Muscle layer of colon (tissue), 2 donors: ENCODE measurements around the gene SGCD.

Experiments used
- H3K27ac ChIP-seq: one replicate; pipeline ENCODE4 v1.7.0; 2013; ENCODE audit warnings: low read depth, mild to moderate bottlenecking, low read length, moderate library complexity
- H3K27me3 ChIP-seq, 2 donors: one replicate each; pipeline ENCODE4 v1.7.0; 2013; ENCODE audit warnings: low read length in 2 of 2, mild to moderate bottlenecking in 2 of 2; ENCODE audit not compliant: insufficient read depth in 2 of 2, control insufficient read depth in 1 of 2
- H3K36me3 ChIP-seq: one replicate; pipeline ENCODE4 v1.7.0; 2013; ENCODE audit warnings: mild to moderate bottlenecking, low read length; ENCODE audit not compliant: insufficient read depth
- H3K4me1 ChIP-seq: one replicate; pipeline ENCODE4 v1.7.0; 2013; ENCODE audit warnings: mild to moderate bottlenecking, low read length; ENCODE audit not compliant: insufficient read depth
- H3K4me3 ChIP-seq, 2 donors: one replicate each; pipeline ENCODE4 v1.7.0; 2013; ENCODE audit warnings: low read length in 2 of 2, low read depth in 1 of 2, mild to moderate bottlenecking in 1 of 2, moderate library complexity in 1 of 2
- H3K9ac ChIP-seq: one replicate; pipeline ENCODE4 v1.7.0; 2013; ENCODE audit warnings: low read length
- H3K9me3 ChIP-seq: one replicate; pipeline ENCODE4 v1.7.0; 2013; ENCODE audit warnings: mild to moderate bottlenecking, low read length
- donor health status: abdominal sarcoma.
- donor health status: Adenocarcinoma of cecum.

Gene SGCD

DNA sequence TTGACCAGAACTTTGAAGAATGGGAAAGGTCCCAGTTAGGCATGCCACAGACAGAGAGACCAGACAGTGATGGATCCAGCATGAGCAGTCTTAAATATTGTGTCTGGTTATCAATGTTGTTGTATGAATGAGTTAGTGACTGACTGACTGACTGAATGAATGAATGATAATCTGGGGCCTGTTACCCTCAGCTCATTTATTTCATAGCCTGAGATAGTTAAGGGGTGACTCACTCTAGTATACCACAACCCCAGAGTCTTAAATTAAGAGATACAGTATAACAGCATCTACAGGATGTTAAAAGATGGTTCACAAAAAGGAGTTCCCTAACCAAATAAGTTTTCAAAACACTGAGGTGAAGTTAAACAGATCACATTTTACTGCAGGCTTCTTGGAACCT is 133.5 kb downstream of the SGCD start:
- H3K4me3 ChIP-seq = no peak overlapping the region
- no peaks in the 10 kb centered on the region for H3K27me3 ChIP-seq
- H3K9ac ChIP-seq = no peak overlapping the region
- H3K9me3 ChIP-seq = no peaks in the 10 kb centered on the region
- H3K36me3 ChIP-seq = no peaks in the 10 kb centered on the region
- H3K4me1 ChIP-seq = no peaks in the 10 kb centered on the region
- no peak overlapping the region for H3K27ac ChIP-seq

DNA sequence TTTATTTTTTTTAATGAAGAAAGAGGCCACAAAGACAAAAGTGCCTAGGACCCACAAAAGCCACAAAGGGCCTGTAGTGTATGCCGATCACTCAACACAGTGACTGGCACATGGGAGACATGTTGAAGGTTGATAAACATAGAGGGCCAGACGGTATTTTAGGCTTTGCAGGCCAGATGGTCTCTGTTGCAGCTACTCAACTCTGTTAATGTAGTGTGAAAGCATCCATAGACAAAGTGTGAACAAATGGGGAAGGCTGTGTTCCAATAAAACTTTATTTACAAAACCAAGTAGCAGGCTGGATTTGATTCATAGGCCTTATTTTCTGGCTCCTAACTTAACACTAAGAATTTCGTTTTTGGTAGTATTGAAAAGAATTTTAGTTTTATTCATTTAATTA is 139.9 kb downstream of the SGCD start:
- no peaks in the 10 kb centered on the region for H3K27me3 ChIP-seq
- H3K9me3 ChIP-seq = no peaks in the 10 kb centered on the region
- no peaks in the 10 kb centered on the region for H3K36me3 ChIP-seq
- H3K4me1 ChIP-seq = no peaks in the 10 kb centered on the region
- H3K9ac ChIP-seq = no peak overlapping the region
- no peak overlapping the region for H3K4me3 ChIP-seq
- no peak overlapping the region for H3K27ac ChIP-seq

DNA sequence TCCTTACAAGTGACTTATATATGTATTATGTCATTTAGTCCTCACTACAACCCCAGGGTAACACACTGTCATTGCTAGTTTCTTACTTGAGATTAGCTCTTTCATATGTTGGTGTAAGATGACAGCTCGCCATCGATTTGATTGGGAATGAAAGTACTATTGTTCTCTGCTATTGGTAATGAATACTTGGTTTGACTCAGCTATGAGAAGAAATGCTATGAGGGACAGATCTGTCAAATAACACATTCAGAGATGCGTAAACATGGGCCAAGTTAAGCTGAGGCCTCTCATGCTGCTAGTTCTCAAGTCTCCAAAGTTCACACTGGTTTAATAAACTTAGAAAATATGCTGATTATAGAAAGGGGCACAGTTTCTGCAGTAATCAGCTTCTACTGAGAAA is 142.7 kb downstream of the SGCD start:
- H3K36me3 ChIP-seq = no peaks in the 10 kb centered on the region
- peaks cover 18% of the 10 kb centered on the region for H3K4me1 ChIP-seq
- no peak overlapping the region for H3K9ac ChIP-seq
- H3K4me3 ChIP-seq = no peak overlapping the region
- H3K9me3 ChIP-seq = no peaks in the 10 kb centered on the region
- no peak overlapping the region for H3K27ac ChIP-seq
- H3K27me3 ChIP-seq = no peaks in the 10 kb centered on the region

DNA sequence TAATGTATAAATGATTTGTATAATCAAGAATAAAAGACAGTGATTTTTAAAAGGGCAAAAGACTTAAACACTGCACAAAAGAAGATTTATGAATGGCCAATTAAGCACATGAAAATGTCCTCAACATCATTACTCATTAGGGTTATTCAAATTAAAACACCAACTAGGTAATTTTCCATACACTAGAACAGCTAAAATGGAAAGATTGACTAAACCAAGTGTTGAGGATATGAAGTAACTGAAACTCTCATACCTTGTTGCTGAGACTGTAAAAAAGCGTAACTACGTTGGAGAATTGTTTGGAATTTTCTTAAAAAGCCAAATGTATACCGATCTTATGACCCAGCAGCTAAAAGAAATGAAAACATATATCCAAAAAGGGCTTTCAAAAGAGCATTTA is 144.9 kb downstream of the SGCD start:
- no peaks in the 10 kb centered on the region for H3K27me3 ChIP-seq
- no peak overlapping the region for H3K9ac ChIP-seq
- no peak overlapping the region for H3K4me3 ChIP-seq
- H3K4me1 ChIP-seq = peaks cover 38% of the 10 kb centered on the region
- H3K27ac ChIP-seq = no peak overlapping the region
- no peaks in the 10 kb centered on the region for H3K9me3 ChIP-seq
- no peaks in the 10 kb centered on the region for H3K36me3 ChIP-seq

DNA sequence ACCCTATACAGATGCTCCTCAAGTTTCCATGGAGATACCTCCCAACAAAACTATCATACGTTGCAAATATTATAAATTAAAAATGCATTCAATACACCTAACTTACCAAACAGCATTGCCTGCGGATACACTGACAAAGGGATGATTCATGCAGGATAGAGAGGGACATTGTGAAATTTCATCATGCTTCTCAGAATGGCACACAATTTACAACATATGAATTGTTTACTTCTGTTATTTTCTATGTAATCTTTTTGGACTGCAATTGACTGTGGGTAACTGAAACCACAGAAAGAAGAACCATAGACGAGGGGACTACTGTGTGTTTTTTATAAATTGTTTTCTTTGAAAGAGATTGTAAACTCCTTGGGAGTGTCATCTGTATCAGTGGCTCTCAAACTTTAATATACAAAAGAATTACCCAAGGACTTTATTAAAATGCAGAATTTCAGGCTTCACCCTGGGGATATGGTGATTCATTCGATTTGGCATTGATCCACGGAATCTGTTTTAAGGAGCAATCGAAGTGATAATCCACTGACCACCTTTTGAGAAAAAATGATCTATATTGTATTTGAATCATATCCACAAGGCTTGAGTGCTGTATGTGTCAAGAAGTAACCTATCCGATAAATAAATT is 146.4 kb downstream of the SGCD start:
- H3K4me1 ChIP-seq = peaks cover 38% of the 10 kb centered on the region
- no peak overlapping the region for H3K27ac ChIP-seq

DNA sequence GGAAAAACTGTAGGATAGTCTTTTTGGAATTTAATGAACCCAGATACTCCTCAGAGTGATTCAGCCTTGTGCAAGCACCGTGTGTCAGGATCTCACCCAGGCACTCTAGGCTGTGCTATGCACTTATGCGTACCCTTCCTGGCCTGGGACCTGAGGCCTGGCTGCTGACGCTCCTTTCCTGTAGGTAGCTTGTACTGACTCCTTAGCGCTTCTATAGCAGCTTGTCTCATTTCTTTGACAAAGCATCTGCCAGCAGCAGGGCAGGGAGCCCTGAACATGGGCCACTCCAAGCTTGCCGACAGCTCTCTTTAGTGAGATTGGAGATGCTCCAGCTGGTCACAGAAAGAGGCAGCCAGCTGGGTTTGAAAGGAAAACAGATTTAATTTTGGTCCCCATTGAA is 147.3 kb downstream of the SGCD start:
- Histone ChIP-seq H3K27ac (no peak overlapping the region), H3K9ac (no peak overlapping the region), H3K36me3 (no peaks in the 10 kb centered on the region), H3K9me3 (no peaks in the 10 kb centered on the region), H3K4me3 (no peak overlapping the region), H3K4me1 (peaks cover 38% of the 10 kb centered on the region), H3K27me3 (no peaks in the 10 kb centered on the region)

More for the DNA sequence above, 146.4 kb downstream of the SGCD start:
- H3K27me3 ChIP-seq = no peaks in the 10 kb centered on the region
- H3K36me3 ChIP-seq = no peaks in the 10 kb centered on the region
- no peak overlapping the region for H3K9ac ChIP-seq
- no peak overlapping the region for H3K4me3 ChIP-seq
- H3K9me3 ChIP-seq = no peaks in the 10 kb centered on the region

DNA sequence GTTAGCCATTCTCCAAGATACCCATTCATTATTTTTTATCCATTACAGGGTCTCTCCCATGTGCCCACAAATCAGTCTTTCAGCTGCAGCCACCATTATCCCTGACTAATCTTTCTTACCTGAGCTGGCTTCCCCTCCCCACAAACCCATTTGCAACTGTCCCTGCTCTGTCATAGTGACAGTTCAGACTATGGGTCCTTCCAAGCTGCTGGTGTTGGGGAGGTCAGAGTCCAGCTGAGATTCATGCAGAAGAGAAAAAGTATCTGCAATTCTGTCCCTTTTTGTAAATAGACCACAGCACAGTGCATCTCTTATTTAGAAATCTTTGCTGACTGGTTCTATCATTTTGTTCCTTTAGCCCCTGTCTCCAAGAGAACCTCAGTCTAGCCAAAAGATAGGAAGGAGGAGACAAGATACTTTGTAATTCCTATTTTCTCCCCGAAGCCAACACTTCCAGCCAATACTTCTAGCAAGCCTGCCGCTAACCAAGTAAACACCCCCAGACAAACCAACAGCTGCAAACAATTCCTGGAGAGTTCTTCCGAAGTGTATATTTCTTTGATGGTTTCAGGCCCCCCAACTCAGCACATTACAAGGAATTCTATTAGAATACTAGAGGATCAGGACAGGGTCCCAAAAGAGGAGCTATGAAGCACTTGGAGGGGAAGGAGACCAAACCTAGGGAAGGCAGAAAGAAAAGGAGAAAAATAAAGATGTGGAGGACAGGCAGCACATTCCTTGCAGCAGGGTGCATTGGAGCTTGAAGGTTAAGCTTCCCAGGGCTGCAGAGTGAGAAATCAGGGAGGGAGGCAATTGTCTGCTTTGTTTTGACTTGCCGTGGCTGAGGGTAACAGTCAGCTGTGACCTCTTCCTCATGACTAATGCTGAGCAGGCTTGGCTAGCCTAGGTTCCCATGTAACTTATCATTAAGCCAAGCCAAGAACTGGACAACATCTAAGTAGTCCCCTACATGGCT is 148.5 kb downstream of the SGCD start:
- Histone ChIP-seq H3K9me3 (no peaks in the 10 kb centered on the region), H3K9ac (no peak overlapping the region), H3K27ac (no peak overlapping the region), H3K4me3 (no peak overlapping the region), H3K4me1 (peaks cover 38% of the 10 kb centered on the region), H3K27me3 (no peaks in the 10 kb centered on the region), H3K36me3 (no peaks in the 10 kb centered on the region)

DNA sequence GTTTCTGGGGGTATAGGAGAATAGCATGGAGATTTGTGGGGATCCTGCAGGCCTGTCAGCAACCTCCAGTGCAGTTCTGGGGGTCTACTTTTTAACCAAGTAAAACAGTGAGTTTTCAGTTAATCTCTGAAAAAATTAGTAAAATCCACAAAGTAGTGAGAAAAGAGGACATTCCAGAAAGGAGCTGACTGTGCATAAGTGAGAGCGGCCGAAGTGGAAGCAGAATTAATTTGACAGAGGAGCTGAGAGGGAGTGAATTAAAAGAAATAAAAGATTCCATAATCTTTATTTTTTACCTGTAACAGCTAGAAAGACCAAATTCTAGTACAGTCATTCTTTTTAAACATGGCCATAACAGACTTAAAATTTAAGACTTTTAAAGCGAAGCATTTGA is 149.2 kb downstream of the SGCD start:
- H3K4me1 ChIP-seq = peaks cover 38% of the 10 kb centered on the region
- no peak overlapping the region for H3K27ac ChIP-seq
- no peak overlapping the region for H3K9ac ChIP-seq
- no peaks in the 10 kb centered on the region for H3K9me3 ChIP-seq
- H3K36me3 ChIP-seq = no peaks in the 10 kb centered on the region
- no peak overlapping the region for H3K4me3 ChIP-seq
- H3K27me3 ChIP-seq = no peaks in the 10 kb centered on the region

DNA sequence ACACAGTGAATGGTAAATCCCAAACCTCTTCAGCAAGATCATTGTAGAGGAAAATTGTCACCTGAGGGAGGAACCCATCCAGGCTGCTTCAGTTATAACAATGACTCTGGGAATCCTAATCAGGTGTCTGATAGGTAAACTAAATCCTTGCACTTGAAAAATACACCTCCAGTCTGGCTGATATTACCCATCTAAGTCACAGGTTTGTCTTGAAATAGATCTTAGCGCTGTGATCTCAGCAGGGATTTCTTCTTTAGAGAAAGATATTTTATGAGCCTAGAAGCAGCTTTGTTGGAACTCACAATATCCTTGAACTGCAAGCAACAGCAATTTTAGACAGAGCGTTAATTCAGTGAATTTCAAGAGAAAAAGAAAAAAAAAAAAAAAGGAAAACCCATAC is 149.7 kb downstream of the SGCD start:
- H3K36me3 ChIP-seq = no peaks in the 10 kb centered on the region
- no peak overlapping the region for H3K9ac ChIP-seq
- H3K27me3 ChIP-seq = no peaks in the 10 kb centered on the region
- peaks cover 38% of the 10 kb centered on the region for H3K4me1 ChIP-seq
- no peak overlapping the region for H3K27ac ChIP-seq
- H3K4me3 ChIP-seq = no peak overlapping the region
- no peaks in the 10 kb centered on the region for H3K9me3 ChIP-seq

DNA sequence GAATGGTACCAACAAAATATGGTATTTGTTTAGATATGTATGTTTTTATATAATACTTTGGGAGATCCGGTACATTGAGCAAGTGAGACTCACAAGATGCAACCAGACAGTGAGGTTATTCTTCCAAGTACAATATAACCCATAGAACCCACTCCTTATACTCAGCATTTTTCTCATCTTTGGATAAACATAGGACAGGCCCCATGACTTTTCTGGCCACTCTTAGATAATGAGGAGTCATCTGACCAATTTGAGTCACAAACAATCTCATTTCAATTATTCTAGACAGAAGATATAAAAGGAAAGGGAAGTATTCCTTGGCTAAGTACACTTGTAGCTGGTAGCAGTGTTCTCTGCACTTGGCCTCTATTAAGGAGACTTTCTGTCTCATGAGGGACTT is 150.2 kb downstream of the SGCD start:
- Histone ChIP-seq H3K27me3 (no peaks in the 10 kb centered on the region), H3K36me3 (no peaks in the 10 kb centered on the region), H3K9ac (no peak overlapping the region), H3K4me1 (peaks cover 38% of the 10 kb centered on the region), H3K27ac (no peak overlapping the region), H3K9me3 (no peaks in the 10 kb centered on the region), H3K4me3 (no peak overlapping the region)

DNA sequence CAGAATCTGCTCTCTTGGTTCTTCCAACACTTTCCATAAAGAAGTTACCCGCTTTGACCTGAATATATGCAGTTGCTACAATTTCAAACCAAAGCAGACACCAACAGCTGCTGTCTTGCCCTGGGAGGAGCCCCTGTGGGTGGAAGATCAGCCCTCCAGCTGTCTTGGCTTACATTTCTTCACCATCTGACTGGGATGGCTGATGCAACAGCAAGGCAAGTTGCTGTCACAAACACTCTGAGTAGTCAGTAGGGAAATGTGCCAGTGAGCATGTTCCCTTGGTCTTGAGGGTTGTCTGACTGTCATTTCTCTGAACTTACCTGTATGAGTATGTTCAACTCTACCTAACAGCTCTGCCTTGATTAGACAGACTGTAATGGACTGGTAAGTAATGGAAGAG is 152.9 kb downstream of the SGCD start:
- H3K4me3 ChIP-seq = no peak overlapping the region

More for the DNA sequence above, 152.9 kb downstream of the SGCD start:
- peaks cover 18% of the 10 kb centered on the region for H3K4me1 ChIP-seq
- H3K27ac ChIP-seq = no peak overlapping the region
- no peaks in the 10 kb centered on the region for H3K9me3 ChIP-seq
- H3K27me3 ChIP-seq = no peaks in the 10 kb centered on the region
- no peak overlapping the region for H3K9ac ChIP-seq
- H3K36me3 ChIP-seq = no peaks in the 10 kb centered on the region
